NCI-H345 treated with DMSO at 0.1 percent for 48 hours (cell line): Measurements from ENCODE around the gene GAL3ST1.

Experiments used
- DNase-seq: peaks from one replicate; lab custom pipeline; 2025; ENCODE audit not compliant: unreplicated experiment; lab: John Stamatoyannopoulos, UW

GAL3ST1 gene

GRCh38 chr22:30538280-30538679 lies 36.2 kb downstream of the GAL3ST1 start:
- DNase-seq: no peak

GRCh38 chr22:30537083-30537731 lies 37.3 kb downstream of the GAL3ST1 start:
- no peak for DNase-seq

GRCh38 chr22:30535182-30535581 lies 39.3 kb downstream of the GAL3ST1 start:
- DNase-seq: no peak

- no peak for DNase-seq
Observed at GRCh38 chr22:30531651-30532608, 42.5 kb downstream of the GAL3ST1 start.

GRCh38 chr22:30526656-30527055 lies 47.8 kb downstream of the GAL3ST1 start:
- no peak for DNase-seq

- no peak for DNase-seq
Observed at GRCh38 chr22:30523646-30524489, 50.6 kb downstream of the GAL3ST1 start.

GRCh38 chr22:30521368-30522156 lies 52.9 kb downstream of the GAL3ST1 start:
- no peak for DNase-seq

GRCh38 chr22:30519842-30520425 lies 54.5 kb downstream of the GAL3ST1 start:
- DNase-seq: no peak

- DNase-seq: no peak
Observed at GRCh38 chr22:30516731-30517130, 57.7 kb downstream of the GAL3ST1 start.

- DNase-seq: no peak
Observed at GRCh38 chr22:30516273-30516672, 58.2 kb downstream of the GAL3ST1 start.

GRCh38 chr22:30514252-30514651 lies 60.2 kb downstream of the GAL3ST1 start:
- DNase-seq: no peak

- no peak for DNase-seq
Observed at GRCh38 chr22:30513462-30513861, 61.0 kb downstream of the GAL3ST1 start.

GRCh38 chr22:30511911-30512310 lies 62.6 kb downstream of the GAL3ST1 start:
- no peak for DNase-seq

- no peak for DNase-seq
Observed at GRCh38 chr22:30511109-30511508, 63.4 kb downstream of the GAL3ST1 start.

- no peak for DNase-seq
Observed at GRCh38 chr22:30508216-30508615, 66.2 kb downstream of the GAL3ST1 start.

GRCh38 chr22:30507670-30508069 lies 66.8 kb downstream of the GAL3ST1 start:
- no peak for DNase-seq

GRCh38 chr22:30506507-30506968 lies 67.9 kb downstream of the GAL3ST1 start:
- no peak for DNase-seq
